SJSA1 (cell line): ENCODE results near the gene KCNQ2. TPM values are rescaled to one million over a fixed set of nuclear protein-coding genes. Genes with fewer than 3 reads are reported as not detected.

ENCODE experiments used
- DNase-seq, 2 experiments: peaks; one replicate each; pipeline ENCODE4 v3.0.0-alpha.2; 2015 to 2020; ENCODE audit warnings: low spot score in 2 of 2, low read depth in 1 of 2
- H3K27ac ChIP-seq: fragments of 250-450 bp; sonication (Bioruptor Pico); 2 replicates; pipeline ENCODE4 v1.5.1; 2020; ENCODE audit warnings: mild to moderate bottlenecking, moderate library complexity
- H3K27me3 ChIP-seq: fragments of 250-450 bp; sonication (Bioruptor Pico); replicated peaks from 2 replicates; pipeline ENCODE4 v1.5.1; 2020; ENCODE audit warnings: mild to moderate bottlenecking, moderate library complexity
- H3K36me3 ChIP-seq: fragments of 250-450 bp; sonication (Bioruptor Pico); 2 replicates; pipeline ENCODE4 v1.5.1; 2020; ENCODE audit warnings: mild to moderate bottlenecking
- H3K4me1 ChIP-seq: fragments of 250-450 bp; sonication (Bioruptor Pico); replicated peaks from 2 replicates; pipeline ENCODE4 v1.6.1; 2021; ENCODE audit warnings: mild to moderate bottlenecking
- H3K4me3 ChIP-seq: fragments of 250-450 bp; sonication (Bioruptor Pico); 2 replicates; pipeline ENCODE4 v1.5.1; 2020; ENCODE audit warnings: mild to moderate bottlenecking
- H3K9me3 ChIP-seq: fragments of 250-450 bp; sonication (Bioruptor Pico); replicated peaks from 2 replicates; pipeline ENCODE4 v1.5.1; 2020; ENCODE audit warnings: mild to moderate bottlenecking
- total RNA-seq: library from RNA; depleted of rRNA; stranded (reverse); fragments of >200 nt; shearing (Covaris generic); gene quantifications from 2 replicates; pipeline ENCODE4 v1.2.3, GENCODE V29; 2014

The KCNQ2 gene
- total RNA-seq, 1 experiment from 2014 or later, result not detected

GRCh38 chr20:63508072-63508768 lies 35.8 kb upstream of the KCNQ2 start:
- Histone ChIP-seq H3K27me3 (0 out of 2 replicates have a peak, but pooled peaks cover 7% of the 10 kb centered on the region), H3K4me1 (peaks cover 19% of the 10 kb centered on the region), H3K36me3 (no peaks in the 10 kb centered on the region), H3K27ac (no peak overlapping the region), H3K4me3 (no peak overlapping the region), H3K9me3 (no peaks in the 10 kb centered on the region; the same call in none of the 2 replicates)
- no peak for DNase-seq

GRCh38 chr20:63507083-63507743 lies 34.8 kb upstream of the KCNQ2 start:
- Histone ChIP-seq H3K4me1 (peaks cover 19% of the 10 kb centered on the region), H3K9me3 (no peaks in the 10 kb centered on the region; the same call in none of the 2 replicates), H3K36me3 (no peaks in the 10 kb centered on the region), H3K4me3 (no peak overlapping the region), H3K27me3 (peaks cover 10% of the 10 kb centered on the region; the same call in 1 of the 2 replicates), H3K27ac (no peak overlapping the region)
- DNase-seq, result no peak

GRCh38 chr20:63505723-63506122 lies 33.3 kb upstream of the KCNQ2 start:
- H3K36me3 ChIP-seq, result no peaks in the 10 kb centered on the region
- H3K4me1 ChIP-seq, result peaks cover 15% of the 10 kb centered on the region
- H3K27ac ChIP-seq, result no peak overlapping the region
- DNase-seq, result no peak
- H3K27me3 ChIP-seq, result peaks cover 10% of the 10 kb centered on the region; the same call in 1 of the 2 replicates
- no peak overlapping the region for H3K4me3 ChIP-seq
- no peaks in the 10 kb centered on the region; the same call in none of the 2 replicates for H3K9me3 ChIP-seq

- Histone ChIP-seq H3K4me3 (no peak overlapping the region), H3K36me3 (no peaks in the 10 kb centered on the region), H3K27me3 (peaks cover 10% of the 10 kb centered on the region), H3K27ac (no peak overlapping the region), H3K9me3 (no peaks in the 10 kb centered on the region; the same call in none of the 2 replicates), H3K4me1 (peaks cover 11% of the 10 kb centered on the region)
- DNase-seq, result no peak
Observed at GRCh38 chr20:63505281-63505680, 32.8 kb upstream of the KCNQ2 start.

GRCh38 chr20:63504642-63505041 lies 32.2 kb upstream of the KCNQ2 start:
- no peak overlapping the region for H3K4me3 ChIP-seq
- H3K27me3 ChIP-seq, result peaks cover 13% of the 10 kb centered on the region
- no peaks in the 10 kb centered on the region for H3K36me3 ChIP-seq
- no peaks in the 10 kb centered on the region; the same call in none of the 2 replicates for H3K9me3 ChIP-seq
- DNase-seq, result no peak
- H3K27ac ChIP-seq, result no peak overlapping the region
- peaks cover 6% of the 10 kb centered on the region for H3K4me1 ChIP-seq

GRCh38 chr20:63503524-63503923 lies 31.1 kb upstream of the KCNQ2 start:
- Histone ChIP-seq H3K27ac (no peak overlapping the region), H3K27me3 (peaks cover 17% of the 10 kb centered on the region)

GRCh38 chr20:63502671-63503172 lies 30.3 kb upstream of the KCNQ2 start:
- no peaks in the 10 kb centered on the region; the same call in none of the 2 replicates for H3K9me3 ChIP-seq

More at GRCh38 chr20:63503524-63503923, 31.1 kb upstream of the KCNQ2 start:
- Histone ChIP-seq H3K4me3 (no peak overlapping the region), H3K9me3 (no peaks in the 10 kb centered on the region; the same call in none of the 2 replicates), H3K4me1 (peaks cover 3% of the 10 kb centered on the region), H3K36me3 (no peaks in the 10 kb centered on the region)
- DNase-seq, result no peak

GRCh38 chr20:63501818-63502670 lies 29.6 kb upstream of the KCNQ2 start:
- Histone ChIP-seq H3K4me1 (peaks cover 15% of the 10 kb centered on the region), H3K27ac (no peak overlapping the region), H3K9me3 (no peaks in the 10 kb centered on the region; the same call in 1 of the 2 replicates), H3K36me3 (no peaks in the 10 kb centered on the region), H3K4me3 (no peak overlapping the region), H3K27me3 (peaks cover 29% of the 10 kb centered on the region)
- no peak for DNase-seq

More at GRCh38 chr20:63502671-63503172, 30.3 kb upstream of the KCNQ2 start:
- Histone ChIP-seq H3K36me3 (no peaks in the 10 kb centered on the region), H3K4me1 (peaks cover 11% of the 10 kb centered on the region), H3K4me3 (no peak overlapping the region), H3K27ac (no peak overlapping the region), H3K27me3 (peaks cover 25% of the 10 kb centered on the region)
- no peak for DNase-seq

- peaks cover 20% of the 10 kb centered on the region for H3K4me1 ChIP-seq
- H3K27me3 ChIP-seq, result peaks cover 29% of the 10 kb centered on the region
- no peak for DNase-seq
- no peaks in the 10 kb centered on the region for H3K36me3 ChIP-seq
- no peaks in the 10 kb centered on the region; the same call in 1 of the 2 replicates for H3K9me3 ChIP-seq
- no peak overlapping the region for H3K27ac ChIP-seq
- no peak overlapping the region for H3K4me3 ChIP-seq
Observed at GRCh38 chr20:63500902-63501817, 28.7 kb upstream of the KCNQ2 start.

- Histone ChIP-seq H3K27me3 (peaks cover 29% of the 10 kb centered on the region), H3K4me1 (peaks cover 20% of the 10 kb centered on the region), H3K4me3 (no peak overlapping the region), H3K9me3 (no peaks in the 10 kb centered on the region; the same call in 1 of the 2 replicates), H3K36me3 (no peaks in the 10 kb centered on the region), H3K27ac (no peak overlapping the region)
- no peak for DNase-seq
Observed at GRCh38 chr20:63500151-63500901, 27.9 kb upstream of the KCNQ2 start.

GRCh38 chr20:63499338-63499969 lies 27.0 kb upstream of the KCNQ2 start:
- no peak overlapping the region for H3K4me3 ChIP-seq
- DNase-seq, result no peak
- no peaks in the 10 kb centered on the region for H3K36me3 ChIP-seq
- H3K27me3 ChIP-seq, result peaks cover 29% of the 10 kb centered on the region
- H3K9me3 ChIP-seq, result no peaks in the 10 kb centered on the region
- H3K27ac ChIP-seq, result no peak overlapping the region
- H3K4me1 ChIP-seq, result peaks cover 20% of the 10 kb centered on the region

GRCh38 chr20:63498960-63499337 lies 26.5 kb upstream of the KCNQ2 start, which contains the start of gene EEF1A2:
Gene EEF1A2 (minus strand): TSS chr20:63499083. CDS start chr20:63497763, 1,320 bp downstream.
- Histone ChIP-seq H3K36me3 (no peaks in the 10 kb centered on the region), H3K27me3 (peaks cover 26% of the 10 kb centered on the region), H3K27ac (no peak within 1 kb of the TSS), H3K4me3 (peak within 1 kb of the TSS; percentile 20; the same call in 1 of the 2 replicates), H3K4me1 (peaks cover 20% of the 10 kb centered on the region), H3K9me3 (no peaks in the 10 kb centered on the region)
- DNase-seq, result no peak
